Myocyte (in vitro differentiated cells): Measurements from ENCODE around the gene CEP192. TPM values are rescaled to one million over a fixed set of nuclear protein-coding genes. Genes with fewer than 3 reads are reported as not detected.
"Not testable (repeated sequence)": the region's sequence is repeated elsewhere in the genome, so short reads cannot be mapped to it uniquely, and the experiment has no call there.

Source experiments
- DNase-seq: peaks from one replicate; pipeline ENCODE4 v3.0.0-alpha.2; 2012; ENCODE audit warnings: low read depth
- polyA plus RNA-seq: library from polyadenylated mRNA; unstranded; fragments of >200 nt; gene quantifications from one replicate; pipeline ENCODE4 v1.2.1, GENCODE V29; 2012; ENCODE audit warnings: missing spikeins
- total RNA-seq: library from RNA; depleted of rRNA; stranded (reverse); fragments of >200 nt; gene quantifications from 2 replicates; pipeline ENCODE4 v1.2.3, GENCODE V29; 2014

The CEP192 gene
- total RNA-seq: 15.3 and 17.0 TPM in 2 replicates
- polyA plus RNA-seq: 5.2 TPM

GRCh38 chr18:12990967-12991820 lies at the start of gene CEP192:
TSS of gene CEP192 (plus strand) at chr18:12991362. CDS start at chr18:12999425, 8,063 bp downstream.
- peak; percentile 99 for DNase-seq

- no peak for DNase-seq
Observed at GRCh38 chr18:12943215-12943614, 47.9 kb upstream of the CEP192 start.

GRCh38 chr18:12944709-12945108 lies 46.5 kb upstream of the CEP192 start:
- DNase-seq: peak; percentile 94

- DNase-seq: peak; percentile 78
Observed at GRCh38 chr18:12946549-12947284, 44.4 kb upstream of the CEP192 start.

- peak; percentile 97 for DNase-seq
Observed at GRCh38 chr18:12947285-12948049, 43.7 kb upstream of the CEP192 start, which contains the start of gene SEH1L. TSS of gene SEH1L (plus strand) at chr18:12948011. CDS start at chr18:12948122, 111 bp downstream.

- peak; percentile 87 for DNase-seq
Observed at GRCh38 chr18:12948050-12948804, 42.9 kb upstream of the CEP192 start.

GRCh38 chr18:12958478-12958877 lies 32.7 kb upstream of the CEP192 start:
- DNase-seq: no peak

- DNase-seq: no peak
Observed at GRCh38 chr18:12960395-12960794, 30.8 kb upstream of the CEP192 start.

- DNase-seq: no peak
Observed at GRCh38 chr18:12960853-12961397, 30.2 kb upstream of the CEP192 start.

- no peak for DNase-seq
Observed at GRCh38 chr18:12963069-12963468, 28.1 kb upstream of the CEP192 start.

- no peak for DNase-seq
Observed at GRCh38 chr18:12968115-12968514, 23.0 kb upstream of the CEP192 start.

- no peak for DNase-seq
Observed at GRCh38 chr18:12968619-12969018, 22.5 kb upstream of the CEP192 start.

- DNase-seq: no peak
Observed at GRCh38 chr18:12973562-12974213, 17.5 kb upstream of the CEP192 start.

- no peak for DNase-seq
Observed at GRCh38 chr18:12975488-12975887, 15.7 kb upstream of the CEP192 start.

- no peak for DNase-seq
Observed at GRCh38 chr18:12976305-12976704, 14.9 kb upstream of the CEP192 start.

GRCh38 chr18:12980065-12980464 lies 11.1 kb upstream of the CEP192 start:
- DNase-seq: not testable (repeated sequence)

GRCh38 chr18:12989397-12990122 lies 1.6 kb upstream of the CEP192 start:
- DNase-seq: peak; percentile 43

- no peak for DNase-seq
Observed at GRCh38 chr18:12990123-12990475, 1.1 kb upstream of the CEP192 start.

GRCh38 chr18:12990641-12990966 lies 558 bp upstream of the CEP192 start:
- no peak for DNase-seq
